ENCODE results near the gene DSG2.

Gene DSG2

GRCh38 chr18:31513189-31513935 is 15.4 kb downstream of the DSG2 start:
- TF ChIP-seq CTCF (IDR thresholded peaks at IDR 0.05; ENCODE audit: insufficient read depth, low read length, poor library complexity, severe bottlenecking) (no peak), EZH2phosphoT487 (conservative IDR thresholded peaks at IDR 0.05; ENCODE audit: low read length) (no peak)
- Histone ChIP-seq H4K20me1 (ENCODE audit: low read depth, low read length) (no peaks in the 10 kb centered on the region), H3K36me3 (ENCODE audit: low read length) (no peaks in the 10 kb centered on the region), H3K27me3 (ENCODE audit: low read length) (no peaks in the 10 kb centered on the region), H3K79me2 (ENCODE audit: insufficient read depth, low read length) (no peaks in the 10 kb centered on the region), H3K9ac (ENCODE audit: low read length) (no peak overlapping the region), H3K9me3 (ENCODE audit: insufficient read depth, low read length) (no peaks in the 10 kb centered on the region), H3K9me2 (replicated peaks; ENCODE audit: insufficient read depth, low read length) (no peaks in the 10 kb centered on the region), H3K4me3 (ENCODE audit: insufficient read depth, low read length, poor library complexity, severe bottlenecking) (no peak overlapping the region), H3K4me2 (ENCODE audit: low read depth, low read length, poor library complexity, severe bottlenecking) (no peak overlapping the region), H3K27ac (ENCODE audit: low read depth, low read length) (no peak overlapping the region), H3F3A (ENCODE audit: insufficient read depth) (no peaks in the 10 kb centered on the region), H2AFZ (ENCODE audit: low read depth, low read length, severe bottlenecking) (no peak overlapping the region)

- Histone ChIP-seq H3K27me3 (ENCODE audit: low read length) (no peaks in the 10 kb centered on the region), H3K36me3 (ENCODE audit: low read length) (no peaks in the 10 kb centered on the region), H3K9me3 (ENCODE audit: insufficient read depth, low read length) (no peaks in the 10 kb centered on the region), H3K4me2 (ENCODE audit: low read depth, low read length, poor library complexity, severe bottlenecking) (no peak overlapping the region), H3K27ac (ENCODE audit: low read depth, low read length) (no peak overlapping the region), H4K20me1 (ENCODE audit: low read depth, low read length) (no peaks in the 10 kb centered on the region), H3K9me2 (replicated peaks; ENCODE audit: insufficient read depth, low read length) (no peaks in the 10 kb centered on the region), H3F3A (ENCODE audit: insufficient read depth) (no peaks in the 10 kb centered on the region), H2AFZ (ENCODE audit: low read depth, low read length, severe bottlenecking) (no peak overlapping the region), H3K4me3 (ENCODE audit: insufficient read depth, low read length, poor library complexity, severe bottlenecking) (no peak overlapping the region), H3K9ac (ENCODE audit: low read length) (no peak overlapping the region), H3K79me2 (ENCODE audit: insufficient read depth, low read length) (no peaks in the 10 kb centered on the region)
- no peak for TF ChIP-seq CTCF (IDR thresholded peaks at IDR 0.05; ENCODE audit: insufficient read depth, low read length, poor library complexity, severe bottlenecking)
These were observed 18.5 kb downstream of the DSG2 start for GRCh38 chr18:31516437-31516836.

GRCh38 chr18:31526374-31526773 is 28.4 kb downstream of the DSG2 start:
- Histone ChIP-seq H3K9me2 (replicated peaks; ENCODE audit: insufficient read depth, low read length) (no peaks in the 10 kb centered on the region), H3K4me2 (ENCODE audit: low read depth, low read length, poor library complexity, severe bottlenecking) (no peak overlapping the region), H3K9ac (ENCODE audit: low read length) (no peak overlapping the region), H3K9me3 (ENCODE audit: insufficient read depth, low read length) (no peaks in the 10 kb centered on the region), H3K36me3 (ENCODE audit: low read length) (no peaks in the 10 kb centered on the region), H4K20me1 (ENCODE audit: low read depth, low read length) (no peaks in the 10 kb centered on the region), H3K27me3 (ENCODE audit: low read length) (0 out of 2 replicates have a peak, but pooled peaks cover 3% of the 10 kb centered on the region), H3F3A (ENCODE audit: insufficient read depth) (no peaks in the 10 kb centered on the region), H3K4me3 (ENCODE audit: insufficient read depth, low read length, poor library complexity, severe bottlenecking) (no peak overlapping the region), H3K79me2 (ENCODE audit: insufficient read depth, low read length) (no peaks in the 10 kb centered on the region), H3K27ac (ENCODE audit: low read depth, low read length) (no peak overlapping the region), H2AFZ (ENCODE audit: low read depth, low read length, severe bottlenecking) (no peak overlapping the region)
- TF ChIP-seq CTCF (IDR thresholded peaks at IDR 0.05; ENCODE audit: insufficient read depth, low read length, poor library complexity, severe bottlenecking) (no peak), EZH2phosphoT487 (conservative IDR thresholded peaks at IDR 0.05; ENCODE audit: low read length) (no peak)
